Testis (tissue), 2 donors: Measurements from ENCODE around the gene RELA.

Experiments used
- POLR2A ChIP-seq: fragments of 450-650 bp; IDR thresholded peaks from one replicate; pipeline ENCODE4 v1.6.1; 2017; ENCODE audit warnings: antibody characterized with exemption, mild to moderate bottlenecking, moderate library complexity
- TF ChIP-seq, protein P1 (sequence below), 3 experiments: fragments of 450-650 bp in 2 of 3; fragments of 200-600 bp in 1 of 3; sonication (generic) in 1 of 3; IDR thresholded peaks; one replicate each; pipeline ENCODE4 v1.5.1; 2016 to 2019; ENCODE audit warnings: antibody characterized with exemption in 3 of 3, mild to moderate bottlenecking in 2 of 3, moderate library complexity in 1 of 3

DNA sequence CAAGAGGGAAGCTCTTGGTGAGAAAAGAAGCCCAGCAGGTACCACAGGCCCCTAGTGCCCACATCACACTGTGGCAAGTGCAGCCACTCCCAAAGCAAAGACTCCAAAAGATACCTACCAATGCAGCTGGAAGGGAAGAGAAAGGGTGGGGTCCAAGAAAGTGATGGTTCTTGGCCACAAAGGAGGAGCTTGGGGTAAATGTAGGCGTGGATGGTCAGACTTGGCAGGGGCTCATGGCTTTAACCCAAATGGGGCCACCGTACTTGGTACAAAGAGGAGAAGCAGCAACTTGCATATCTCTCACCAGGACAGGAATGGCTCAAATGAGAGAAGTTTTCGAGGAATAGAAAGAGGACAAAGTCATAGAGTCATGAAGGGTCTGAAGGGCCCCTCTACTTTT, 53.5 kb downstream of the RELA start:
- TF ChIP-seq, protein P1, sequence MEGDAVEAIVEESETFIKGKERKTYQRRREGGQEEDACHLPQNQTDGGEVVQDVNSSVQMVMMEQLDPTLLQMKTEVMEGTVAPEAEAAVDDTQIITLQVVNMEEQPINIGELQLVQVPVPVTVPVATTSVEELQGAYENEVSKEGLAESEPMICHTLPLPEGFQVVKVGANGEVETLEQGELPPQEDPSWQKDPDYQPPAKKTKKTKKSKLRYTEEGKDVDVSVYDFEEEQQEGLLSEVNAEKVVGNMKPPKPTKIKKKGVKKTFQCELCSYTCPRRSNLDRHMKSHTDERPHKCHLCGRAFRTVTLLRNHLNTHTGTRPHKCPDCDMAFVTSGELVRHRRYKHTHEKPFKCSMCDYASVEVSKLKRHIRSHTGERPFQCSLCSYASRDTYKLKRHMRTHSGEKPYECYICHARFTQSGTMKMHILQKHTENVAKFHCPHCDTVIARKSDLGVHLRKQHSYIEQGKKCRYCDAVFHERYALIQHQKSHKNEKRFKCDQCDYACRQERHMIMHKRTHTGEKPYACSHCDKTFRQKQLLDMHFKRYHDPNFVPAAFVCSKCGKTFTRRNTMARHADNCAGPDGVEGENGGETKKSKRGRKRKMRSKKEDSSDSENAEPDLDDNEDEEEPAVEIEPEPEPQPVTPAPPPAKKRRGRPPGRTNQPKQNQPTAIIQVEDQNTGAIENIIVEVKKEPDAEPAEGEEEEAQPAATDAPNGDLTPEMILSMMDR (IDR thresholded peaks at IDR 0.05), result no peak
- no peak for TF ChIP-seq POLR2A
